Smooth muscle cell (in vitro differentiated cells): ENCODE measurements around the gene KICS2. TPM values are rescaled to one million over a fixed set of nuclear protein-coding genes. Genes with fewer than 3 reads are reported as not detected.

ENCODE experiments used
- DNase-seq: peaks from one replicate; lab custom pipeline; 2025; ENCODE audit not compliant: unreplicated experiment; lab: John Stamatoyannopoulos, UW
- H2AFZ ChIP-seq: fragments of 200-600 bp; sonication (generic); 2 replicates; pipeline ENCODE4 v1.6.0; 2016; ENCODE audit warnings: antibody characterized with exemption, low read depth, mild to moderate bottlenecking
- H3F3A ChIP-seq: fragments of 200-600 bp; sonication (generic); 2 replicates; pipeline ENCODE4 v1.6.0; 2017; ENCODE audit warnings: antibody characterized with exemption, low read depth
- H3K27ac ChIP-seq: fragments of 200-600 bp; sonication (generic); 2 replicates; pipeline ENCODE4 v1.5.1; 2016; ENCODE audit warnings: low read depth, mild to moderate bottlenecking
- H3K27me3 ChIP-seq: fragments of 200-600 bp; sonication (generic); 2 replicates; pipeline ENCODE4 v1.6.1; 2016; ENCODE audit warnings: low read depth, mild to moderate bottlenecking
- H3K36me3 ChIP-seq: fragments of 200-600 bp; sonication (generic); 2 replicates; pipeline ENCODE4 v1.5.1; 2016; ENCODE audit warnings: low read depth
- H3K4me1 ChIP-seq: fragments of 200-600 bp; sonication (generic); 2 replicates; pipeline ENCODE4 v1.5.1; 2016; ENCODE audit warnings: low read depth
- H3K4me2 ChIP-seq: fragments of 200-600 bp; sonication (generic); 2 replicates; pipeline ENCODE4 v1.6.0; 2016; ENCODE audit warnings: mild to moderate bottlenecking
- H3K4me3 ChIP-seq: fragments of 200-600 bp; sonication (generic); 2 replicates; pipeline ENCODE4 v1.5.1; 2016; ENCODE audit warnings: mild to moderate bottlenecking
- H3K79me2 ChIP-seq: fragments of 200-600 bp; sonication (generic); 2 replicates; pipeline ENCODE4 v1.6.0; 2016; ENCODE audit warnings: low read depth, mild to moderate bottlenecking
- H3K9ac ChIP-seq: fragments of 200-600 bp; sonication (generic); 2 replicates; pipeline ENCODE4 v1.6.0; 2016; ENCODE audit warnings: low read depth
- H3K9me3 ChIP-seq: fragments of 200-600 bp; sonication (generic); replicated peaks from 2 replicates; pipeline ENCODE4 v1.5.1; 2016; ENCODE audit warnings: low read depth
- H4K20me1 ChIP-seq: fragments of 200-600 bp; sonication (generic); 2 replicates; pipeline ENCODE4 v1.6.0; 2016; ENCODE audit warnings: low read depth
- CTCF ChIP-seq: fragments of 200-600 bp; sonication (generic); IDR thresholded peaks from 2 replicates; pipeline ENCODE4 v1.5.1; 2017; ENCODE audit warnings: borderline replicate concordance, mild to moderate bottlenecking, antibody characterized with exemption; ENCODE audit not compliant: insufficient read depth, poor library complexity, severe bottlenecking
- WGBS: methylation state at CpG from one replicate; pipeline ENCODE4 v1.1.7; 2016; ENCODE audit warnings: low lambda C conversion rate; 5-methylcytosine and 5-hydroxymethylcytosine counted together
- polyA plus RNA-seq: library from polyadenylated mRNA; unstranded; fragments of >200 nt; fragmentation: Nextera tagmentation; extraction: Ambion mirVana; gene quantifications from 2 replicates; pipeline ENCODE4 v1.2.1, GENCODE V29; 2016
- total RNA-seq: library from RNA; depleted of rRNA; stranded (reverse); fragments of >200 nt; gene quantifications from 2 replicates; pipeline ENCODE4 v1.2.3, GENCODE V29; 2014

KICS2 gene
- total and polyA plus RNA-seq, 2 experiments from 2014 or later: 1.1 to 6.6 TPM

GRCh38 chr12:64265839-64266238, 43.7 kb upstream of the KICS2 start:
- Histone ChIP-seq H3F3A (no peaks in the 10 kb centered on the region), H3K36me3 (no peaks in the 10 kb centered on the region), H3K9ac (no peak overlapping the region), H2AFZ (no peak overlapping the region), H4K20me1 (no peaks in the 10 kb centered on the region), H3K27me3 (no peaks in the 10 kb centered on the region), H3K27ac (no peak overlapping the region), H3K4me1 (no peaks in the 10 kb centered on the region), H3K4me3 (no peak overlapping the region), H3K9me3 (no peaks in the 10 kb centered on the region), H3K79me2 (no peaks in the 10 kb centered on the region), H3K4me2 (no peak overlapping the region)
- WGBS: 92% methylated on average over 2 of the region's 2 CpGs
- DNase-seq: no peak
- no peak for TF ChIP-seq CTCF

GRCh38 chr12:64261813-64262212, 39.7 kb upstream of the KICS2 start:
- no peaks in the 10 kb centered on the region for H3K79me2 ChIP-seq
- 92% methylated on average over 5 of the region's 5 CpGs for WGBS
- H3K36me3 ChIP-seq: no peaks in the 10 kb centered on the region

GRCh38 chr12:64258576-64258975, 36.5 kb upstream of the KICS2 start:
- Histone ChIP-seq H4K20me1 (no peaks in the 10 kb centered on the region), H2AFZ (no peak overlapping the region), H3K4me3 (no peak overlapping the region), H3K27me3 (no peaks in the 10 kb centered on the region), H3K27ac (no peak overlapping the region), H3F3A (no peaks in the 10 kb centered on the region), H3K36me3 (no peaks in the 10 kb centered on the region), H3K9ac (no peak overlapping the region), H3K9me3 (no peaks in the 10 kb centered on the region), H3K79me2 (no peaks in the 10 kb centered on the region), H3K4me1 (no peaks in the 10 kb centered on the region), H3K4me2 (no peak overlapping the region)
- DNase-seq: no peak
- 39% methylated on average over 3 of the region's 3 CpGs for WGBS
- no peak for TF ChIP-seq CTCF

More at GRCh38 chr12:64261813-64262212, 39.7 kb upstream of the KICS2 start:
- Histone ChIP-seq H2AFZ (no peak overlapping the region), H3K4me3 (no peak overlapping the region), H3K9ac (no peak overlapping the region), H3K4me1 (no peaks in the 10 kb centered on the region), H3K27ac (no peak overlapping the region), H3K4me2 (no peak overlapping the region), H3K9me3 (no peaks in the 10 kb centered on the region), H4K20me1 (no peaks in the 10 kb centered on the region), H3K27me3 (no peaks in the 10 kb centered on the region), H3F3A (no peaks in the 10 kb centered on the region)
- DNase-seq: no peak
- TF ChIP-seq CTCF: no peak

DNA sequence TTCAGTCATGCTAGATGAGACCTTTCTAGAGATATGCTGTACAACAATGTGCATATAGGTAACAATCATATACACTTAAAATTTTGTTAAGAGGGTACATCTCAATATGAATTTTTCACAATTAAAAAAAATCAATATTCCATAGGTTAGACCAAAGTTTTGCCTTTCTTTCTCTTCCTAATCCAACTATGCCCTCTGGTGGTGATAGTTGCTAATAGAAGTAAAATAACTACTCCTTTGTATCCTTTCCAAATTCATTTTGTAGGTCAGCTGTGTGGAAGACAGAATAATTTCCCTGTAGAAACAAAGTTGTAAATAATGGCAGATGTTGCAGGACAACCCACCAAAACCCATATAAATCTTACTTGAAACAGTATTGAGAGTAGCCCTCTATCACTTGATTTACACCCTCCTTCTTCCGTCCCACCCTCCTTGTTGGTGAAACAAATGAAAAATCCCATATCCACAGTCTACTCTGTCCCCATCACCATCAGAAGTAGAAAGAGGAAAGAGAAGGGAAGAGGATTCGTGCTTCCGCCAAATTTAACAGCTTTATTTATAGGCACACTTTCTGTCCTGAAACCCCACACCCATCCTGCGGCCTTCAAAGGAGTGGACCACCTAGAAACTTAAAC, 34.2 kb upstream of the KICS2 start:
- no peak overlapping the region for H3K4me2 ChIP-seq
- WGBS: 70% methylated on average over 4 of the region's 4 CpGs
- H3K27ac ChIP-seq: no peak overlapping the region
- no peak overlapping the region for H3K9ac ChIP-seq
- no peaks in the 10 kb centered on the region for H3K79me2 ChIP-seq
- TF ChIP-seq CTCF: peak; percentile 73
- H3F3A ChIP-seq: no peaks in the 10 kb centered on the region
- H3K36me3 ChIP-seq: no peaks in the 10 kb centered on the region
- H3K4me3 ChIP-seq: no peak overlapping the region
- no peaks in the 10 kb centered on the region for H3K4me1 ChIP-seq
- no peak for DNase-seq
- no peaks in the 10 kb centered on the region for H3K27me3 ChIP-seq
- no peaks in the 10 kb centered on the region for H3K9me3 ChIP-seq
- no peaks in the 10 kb centered on the region for H4K20me1 ChIP-seq
- H2AFZ ChIP-seq: no peak overlapping the region
